Activated T-cell treated with anti-CD3 and anti-CD28 coated beads for 4 hours (primary cell): ENCODE measurements around the gene EDDM3A.
"Not testable (repeated sequence)": the region's sequence is repeated elsewhere in the genome, so short reads cannot be mapped to it uniquely, and the experiment has no call there.

Source experiments
- DNase-seq: peaks from one replicate; pipeline ENCODE4 v3.0.0-alpha.2; 2020

The EDDM3A gene

GRCh38 chr14:20745571-20746358 is at the start of gene EDDM3A:
TSS of gene EDDM3A (plus strand) at chr14:20745887. CDS start at chr14:20747581, 1,694 bp downstream.
- no peak for DNase-seq

GRCh38 chr14:20696764-20697163 is 48.9 kb upstream of the EDDM3A start:
- DNase-seq, result no peak

GRCh38 chr14:20697273-20698017 is 48.2 kb upstream of the EDDM3A start:
- DNase-seq, result peak; percentile 57

- DNase-seq, result no peak
These were observed 47.7 kb upstream of the EDDM3A start for GRCh38 chr14:20698018-20698329.

GRCh38 chr14:20698934-20699333 is 46.8 kb upstream of the EDDM3A start:
- DNase-seq, result no peak

- DNase-seq, result no peak
These were observed 45.8 kb upstream of the EDDM3A start for GRCh38 chr14:20699931-20700330.

GRCh38 chr14:20700965-20701364 is 44.7 kb upstream of the EDDM3A start:
- not testable (repeated sequence) for DNase-seq

- no peak for DNase-seq
These were observed 38.9 kb upstream of the EDDM3A start for GRCh38 chr14:20706657-20707355.

- no peak for DNase-seq
These were observed 38.1 kb upstream of the EDDM3A start for GRCh38 chr14:20707622-20708021.

GRCh38 chr14:20711261-20711660 is 34.4 kb upstream of the EDDM3A start:
- DNase-seq, result no peak

- DNase-seq, result no peak
These were observed 34.0 kb upstream of the EDDM3A start for GRCh38 chr14:20711685-20712084.

- no peak for DNase-seq
These were observed 32.8 kb upstream of the EDDM3A start for GRCh38 chr14:20712904-20713303.

GRCh38 chr14:20714593-20715250 is 31.0 kb upstream of the EDDM3A start:
- DNase-seq, result no peak

GRCh38 chr14:20719777-20720176 is 25.9 kb upstream of the EDDM3A start:
- DNase-seq, result no peak

GRCh38 chr14:20720741-20721140 is 24.9 kb upstream of the EDDM3A start:
- DNase-seq, result no peak

- DNase-seq, result no peak
These were observed 23.7 kb upstream of the EDDM3A start for GRCh38 chr14:20722016-20722415.

- no peak for DNase-seq
These were observed 22.2 kb upstream of the EDDM3A start for GRCh38 chr14:20723488-20723887.

GRCh38 chr14:20726121-20726520 is 19.6 kb upstream of the EDDM3A start:
- not testable (repeated sequence) for DNase-seq

GRCh38 chr14:20726531-20726930 is 19.2 kb upstream of the EDDM3A start:
- DNase-seq, result no peak

GRCh38 chr14:20730891-20731290 is 14.8 kb upstream of the EDDM3A start:
- DNase-seq, result no peak

- DNase-seq, result no peak
These were observed 13.2 kb upstream of the EDDM3A start for GRCh38 chr14:20732477-20732876.

GRCh38 chr14:20732979-20733635 is 12.6 kb upstream of the EDDM3A start:
- DNase-seq, result no peak
